ENCODE results near the gene TMEM260. TPM values are rescaled to one million over a fixed set of nuclear protein-coding genes. Genes with fewer than 3 reads are reported as not detected.

Gene TMEM260
- polyA plus RNA-seq, 1 of the 3 experiments (the other 2 are of a cell fraction): 5.4 TPM

DNA sequence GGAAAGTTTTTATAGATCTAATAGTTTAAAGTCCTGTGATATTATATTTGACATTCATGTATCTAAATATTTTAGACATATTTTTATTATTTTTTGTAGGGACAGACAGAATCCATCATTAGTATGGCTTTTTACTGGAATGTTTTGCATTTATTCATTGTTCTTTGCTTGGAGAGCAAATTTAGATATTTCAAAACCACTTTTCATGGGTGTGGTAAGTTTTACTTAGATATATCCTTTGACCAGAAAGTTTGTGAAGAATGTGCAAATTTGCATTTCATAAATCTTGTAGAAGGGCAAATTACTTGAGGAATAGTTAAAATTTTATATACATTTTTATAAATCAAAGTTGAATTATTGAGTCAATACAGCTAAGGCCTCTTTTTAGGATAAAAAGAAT is 37.5 kb downstream of the TMEM260 start:
- Histone ChIP-seq H3K4me2 (no peak overlapping the region), H2AFZ (ENCODE audit: low read depth) (no peak overlapping the region), H4K20me1 (ENCODE audit: insufficient read depth) (no peaks in the 10 kb centered on the region), H3K4me3 (ENCODE audit: low read depth in 2 of 2, low read length in 1 of 2) (no peak overlapping the region), H3K9me2 (no peaks in the 10 kb centered on the region), H3K9ac (no peak overlapping the region), H3K27ac (ENCODE audit: low read depth in 2 of 2, low read length in 1 of 2) (no peak overlapping the region), H3K27me3 (ENCODE audit: insufficient read depth) (no peaks in the 10 kb centered on the region), H3K4me1 (ENCODE audit: control insufficient read depth in 1 of 2, insufficient read depth in 2 of 2, low read depth in 1 of 2, low read length in 1 of 2) (no peaks in the 10 kb centered on the region), H3K79me2 (ENCODE audit: insufficient read depth) (no peaks in the 10 kb centered on the region), H3F3A (replicated peaks; ENCODE audit: insufficient read depth) (no peaks in the 10 kb centered on the region), H3K36me3 (replicated peaks in 1 of 2; ENCODE audit: control insufficient read depth in 1 of 2, insufficient read depth in 2 of 2, low read length in 1 of 2) (peaks cover 40 to 41% of the 10 kb centered on the region in 2 experiments), H3K9me3 (no peaks in the 10 kb centered on the region)
- DNase-seq: no peak
- POLR2A ChIA-PET: no interaction called here
- TF ChIP-seq USF1 (IDR thresholded peaks at IDR 0.05; ENCODE audit: borderline replicate concordance, low read depth) (no peak), IRF3 (IDR thresholded peaks at IDR 0.05; ENCODE audit: low read depth, low read length) (no peak), CTCF (IDR thresholded peaks at IDR 0.05) (no peak), RFX5 (IDR thresholded peaks at IDR 0.05; ENCODE audit: low read length) (no peak), ELF1 (IDR thresholded peaks at IDR 0.05) (no peak), POLR2AphosphoS5 (IDR thresholded peaks at IDR 0.05; ENCODE audit: low read depth, low read length) (no peak), RAD21 (IDR thresholded peaks at IDR 0.05; ENCODE audit: low read length) (no peak), NRF1 (IDR thresholded peaks at IDR 0.05; ENCODE audit: low read depth, low read length) (no peak), FOSL2 (IDR thresholded peaks at IDR 0.05; ENCODE audit: borderline replicate concordance, low read depth) (no peak), NFIC (IDR thresholded peaks at IDR 0.05; ENCODE audit: borderline replicate concordance) (no peak), FOXM1 (IDR thresholded peaks at IDR 0.05; ENCODE audit: low read depth) (no peak)
- CTCF ChIA-PET: no interaction called here

- H3K9ac ChIP-seq: no peak overlapping the region
- ChIA-PET CTCF (no interaction called here), POLR2A (no interaction called here)
- H3K9me2 ChIP-seq: no peaks in the 10 kb centered on the region
- no peaks in the 10 kb centered on the region for H3K79me2 ChIP-seq (ENCODE audit: insufficient read depth)
- H3K4me3 ChIP-seq (ENCODE audit: low read depth in 2 of 2, low read length in 1 of 2): no peak overlapping the region
- H3F3A ChIP-seq (replicated peaks; ENCODE audit: insufficient read depth): no peaks in the 10 kb centered on the region
- no peak for DNase-seq
- peaks cover 65 to 66% of the 10 kb centered on the region in 2 experiments for H3K36me3 ChIP-seq (replicated peaks in 1 of 2; ENCODE audit: control insufficient read depth in 1 of 2, insufficient read depth in 2 of 2, low read length in 1 of 2)
- H3K9me3 ChIP-seq: peaks cover 6% of the 10 kb centered on the region; the same call in 1 of the 2 replicates
- whole genome bisulfite sequencing (ENCODE audit: low lambda C conversion rate): 95% methylated on average over 3 of the region's 3 CpGs
- H2AFZ ChIP-seq (ENCODE audit: low read depth): no peak overlapping the region
- no peak overlapping the region for H3K4me2 ChIP-seq
- H3K27me3 ChIP-seq (ENCODE audit: insufficient read depth): no peaks in the 10 kb centered on the region
- H4K20me1 ChIP-seq (ENCODE audit: insufficient read depth): no peaks in the 10 kb centered on the region
- no peaks in the 10 kb centered on the region for H3K4me1 ChIP-seq (ENCODE audit: control insufficient read depth in 1 of 2, insufficient read depth in 2 of 2, low read depth in 1 of 2, low read length in 1 of 2)
- H3K27ac ChIP-seq (ENCODE audit: low read depth in 2 of 2, low read length in 1 of 2): no peak overlapping the region
- TF ChIP-seq CHD2 (IDR thresholded peaks at IDR 0.05; ENCODE audit: low read length, partially characterized antibody) (no peak), MEF2A (IDR thresholded peaks at IDR 0.05; ENCODE audit: borderline replicate concordance, low read depth) (no peak), TAF1 (IDR thresholded peaks at IDR 0.05; ENCODE audit: borderline replicate concordance, low read depth, low read length) (no peak), SIN3A (IDR thresholded peaks at IDR 0.05; ENCODE audit: borderline replicate concordance, low read depth, low read length) (no peak), USF1 (IDR thresholded peaks at IDR 0.05; ENCODE audit: borderline replicate concordance, low read depth) (no peak), RCOR1 (IDR thresholded peaks at IDR 0.05; ENCODE audit: low read length) (no peak), USF2 (IDR thresholded peaks at IDR 0.05; ENCODE audit: borderline replicate concordance, low read depth, low read length) (no peak), EP300 (IDR thresholded peaks at IDR 0.05; ENCODE audit: borderline replicate concordance in 1 of 2, low read depth in 1 of 2, low read length in 1 of 2) (no peak)
Observed at GRCh38 chr14:56630707-56631106, 51.1 kb downstream of the TMEM260 start.
